HL-60 (cell line): ENCODE results near the gene SBK3.

Experiments used
- DNase-seq, 2 experiments: peaks; one replicate each; pipeline ENCODE4 v3.0.0-alpha.2; 2010 to 2020; ENCODE audit warnings: low read depth in 1 of 2, low spot score in 1 of 2
- H3K27ac ChIP-seq: fragments of 250-450 bp; sonication (Bioruptor Pico); replicated peaks from 2 replicates; pipeline ENCODE4 v1.5.1; 2020; ENCODE audit warnings: mild to moderate bottlenecking, moderate library complexity
- H3K27me3 ChIP-seq: fragments of 250-450 bp; sonication (Bioruptor Pico); 2 replicates; pipeline ENCODE4 v1.5.1; 2021; ENCODE audit warnings: mild to moderate bottlenecking, moderate library complexity; ENCODE audit not compliant: insufficient read depth, poor library complexity, severe bottlenecking
- H3K4me3 ChIP-seq: replicated peaks from 2 replicates; pipeline ENCODE4 v1.5.1; 2011; ENCODE audit warnings: mild to moderate bottlenecking, control low read depth, low read length; ENCODE audit not compliant: insufficient read depth
- GABPA ChIP-seq: IDR thresholded peaks from 2 replicates; pipeline ENCODE4 v1.6.1; 2012; ENCODE audit warnings: low read depth
- POLR2AphosphoS5 ChIP-seq: IDR thresholded peaks from 2 replicates; pipeline ENCODE4 v1.6.1; 2012; ENCODE audit warnings: low read depth
- SPI1 ChIP-seq: IDR thresholded peaks from 2 replicates; pipeline ENCODE4 v1.6.1; 2012; ENCODE audit warnings: low read depth, mild to moderate bottlenecking, borderline replicate concordance
- long read RNA-seq: library from polyadenylated mRNA; unstranded; transcript quantifications from one replicate; pipeline ENCODE4 v2.0.0, GENCODE V29; 2020
- TF ChIP-seq, protein P1 (sequence below): IDR thresholded peaks from one replicate; pipeline ENCODE4 v1.5.1; 2011; ENCODE audit warnings: low read length, control low read depth, inconsistent platforms; ENCODE audit not compliant: insufficient read depth
- TF ChIP-seq, protein P2 (sequence below): IDR thresholded peaks from 2 replicates; pipeline ENCODE4 v1.6.1; 2012; ENCODE audit warnings: low read depth; ENCODE audit not compliant: insufficient replicate concordance

SBK3 gene, protein sequence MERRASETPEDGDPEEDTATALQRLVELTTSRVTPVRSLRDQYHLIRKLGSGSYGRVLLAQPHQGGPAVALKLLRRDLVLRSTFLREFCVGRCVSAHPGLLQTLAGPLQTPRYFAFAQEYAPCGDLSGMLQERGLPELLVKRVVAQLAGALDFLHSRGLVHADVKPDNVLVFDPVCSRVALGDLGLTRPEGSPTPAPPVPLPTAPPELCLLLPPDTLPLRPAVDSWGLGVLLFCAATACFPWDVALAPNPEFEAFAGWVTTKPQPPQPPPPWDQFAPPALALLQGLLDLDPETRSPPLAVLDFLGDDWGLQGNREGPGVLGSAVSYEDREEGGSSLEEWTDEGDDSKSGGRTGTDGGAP
- long read RNA-seq: 0 reads

DNA sequence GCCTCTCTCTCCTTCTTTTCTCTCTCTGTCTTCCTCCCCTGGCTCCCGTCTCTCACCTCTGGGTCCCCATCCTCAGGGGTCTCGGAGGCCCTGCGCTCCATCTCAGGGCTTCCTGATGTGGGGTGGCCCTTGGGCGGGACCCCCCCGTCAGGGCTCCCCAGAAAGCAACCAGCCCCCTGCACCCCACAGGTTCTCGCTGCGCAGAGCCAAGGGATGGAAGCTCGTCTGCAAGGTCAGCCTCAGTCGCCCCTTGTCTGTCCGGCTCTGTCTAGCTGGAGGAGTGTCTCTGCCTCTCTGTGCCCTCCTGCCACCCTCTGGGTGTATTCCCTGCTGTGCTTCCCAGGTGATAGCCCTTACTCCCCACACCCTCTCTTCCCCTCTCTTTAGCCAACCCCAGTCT is at the start of gene SBK3:
Gene SBK3, minus strand, starts transcription at position 101 of the 400 bp plus-strand sequence. Its CDS starts 0 bp downstream, at position 101.
- TF ChIP-seq, protein P1, sequence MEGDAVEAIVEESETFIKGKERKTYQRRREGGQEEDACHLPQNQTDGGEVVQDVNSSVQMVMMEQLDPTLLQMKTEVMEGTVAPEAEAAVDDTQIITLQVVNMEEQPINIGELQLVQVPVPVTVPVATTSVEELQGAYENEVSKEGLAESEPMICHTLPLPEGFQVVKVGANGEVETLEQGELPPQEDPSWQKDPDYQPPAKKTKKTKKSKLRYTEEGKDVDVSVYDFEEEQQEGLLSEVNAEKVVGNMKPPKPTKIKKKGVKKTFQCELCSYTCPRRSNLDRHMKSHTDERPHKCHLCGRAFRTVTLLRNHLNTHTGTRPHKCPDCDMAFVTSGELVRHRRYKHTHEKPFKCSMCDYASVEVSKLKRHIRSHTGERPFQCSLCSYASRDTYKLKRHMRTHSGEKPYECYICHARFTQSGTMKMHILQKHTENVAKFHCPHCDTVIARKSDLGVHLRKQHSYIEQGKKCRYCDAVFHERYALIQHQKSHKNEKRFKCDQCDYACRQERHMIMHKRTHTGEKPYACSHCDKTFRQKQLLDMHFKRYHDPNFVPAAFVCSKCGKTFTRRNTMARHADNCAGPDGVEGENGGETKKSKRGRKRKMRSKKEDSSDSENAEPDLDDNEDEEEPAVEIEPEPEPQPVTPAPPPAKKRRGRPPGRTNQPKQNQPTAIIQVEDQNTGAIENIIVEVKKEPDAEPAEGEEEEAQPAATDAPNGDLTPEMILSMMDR: no peak
- TF ChIP-seq POLR2AphosphoS5 (no peak), SPI1 (no peak), GABPA (no peak)
- TF ChIP-seq, protein P2, sequence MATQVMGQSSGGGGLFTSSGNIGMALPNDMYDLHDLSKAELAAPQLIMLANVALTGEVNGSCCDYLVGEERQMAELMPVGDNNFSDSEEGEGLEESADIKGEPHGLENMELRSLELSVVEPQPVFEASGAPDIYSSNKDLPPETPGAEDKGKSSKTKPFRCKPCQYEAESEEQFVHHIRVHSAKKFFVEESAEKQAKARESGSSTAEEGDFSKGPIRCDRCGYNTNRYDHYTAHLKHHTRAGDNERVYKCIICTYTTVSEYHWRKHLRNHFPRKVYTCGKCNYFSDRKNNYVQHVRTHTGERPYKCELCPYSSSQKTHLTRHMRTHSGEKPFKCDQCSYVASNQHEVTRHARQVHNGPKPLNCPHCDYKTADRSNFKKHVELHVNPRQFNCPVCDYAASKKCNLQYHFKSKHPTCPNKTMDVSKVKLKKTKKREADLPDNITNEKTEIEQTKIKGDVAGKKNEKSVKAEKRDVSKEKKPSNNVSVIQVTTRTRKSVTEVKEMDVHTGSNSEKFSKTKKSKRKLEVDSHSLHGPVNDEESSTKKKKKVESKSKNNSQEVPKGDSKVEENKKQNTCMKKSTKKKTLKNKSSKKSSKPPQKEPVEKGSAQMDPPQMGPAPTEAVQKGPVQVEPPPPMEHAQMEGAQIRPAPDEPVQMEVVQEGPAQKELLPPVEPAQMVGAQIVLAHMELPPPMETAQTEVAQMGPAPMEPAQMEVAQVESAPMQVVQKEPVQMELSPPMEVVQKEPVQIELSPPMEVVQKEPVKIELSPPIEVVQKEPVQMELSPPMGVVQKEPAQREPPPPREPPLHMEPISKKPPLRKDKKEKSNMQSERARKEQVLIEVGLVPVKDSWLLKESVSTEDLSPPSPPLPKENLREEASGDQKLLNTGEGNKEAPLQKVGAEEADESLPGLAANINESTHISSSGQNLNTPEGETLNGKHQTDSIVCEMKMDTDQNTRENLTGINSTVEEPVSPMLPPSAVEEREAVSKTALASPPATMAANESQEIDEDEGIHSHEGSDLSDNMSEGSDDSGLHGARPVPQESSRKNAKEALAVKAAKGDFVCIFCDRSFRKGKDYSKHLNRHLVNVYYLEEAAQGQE: no peak
- Histone ChIP-seq H3K27ac (no peak within 1 kb of the TSS), H3K4me3 (no peak within 1 kb of the TSS), H3K27me3 (peaks cover 10% of the 10 kb centered on the region)
- no peak for DNase-seq

DNA sequence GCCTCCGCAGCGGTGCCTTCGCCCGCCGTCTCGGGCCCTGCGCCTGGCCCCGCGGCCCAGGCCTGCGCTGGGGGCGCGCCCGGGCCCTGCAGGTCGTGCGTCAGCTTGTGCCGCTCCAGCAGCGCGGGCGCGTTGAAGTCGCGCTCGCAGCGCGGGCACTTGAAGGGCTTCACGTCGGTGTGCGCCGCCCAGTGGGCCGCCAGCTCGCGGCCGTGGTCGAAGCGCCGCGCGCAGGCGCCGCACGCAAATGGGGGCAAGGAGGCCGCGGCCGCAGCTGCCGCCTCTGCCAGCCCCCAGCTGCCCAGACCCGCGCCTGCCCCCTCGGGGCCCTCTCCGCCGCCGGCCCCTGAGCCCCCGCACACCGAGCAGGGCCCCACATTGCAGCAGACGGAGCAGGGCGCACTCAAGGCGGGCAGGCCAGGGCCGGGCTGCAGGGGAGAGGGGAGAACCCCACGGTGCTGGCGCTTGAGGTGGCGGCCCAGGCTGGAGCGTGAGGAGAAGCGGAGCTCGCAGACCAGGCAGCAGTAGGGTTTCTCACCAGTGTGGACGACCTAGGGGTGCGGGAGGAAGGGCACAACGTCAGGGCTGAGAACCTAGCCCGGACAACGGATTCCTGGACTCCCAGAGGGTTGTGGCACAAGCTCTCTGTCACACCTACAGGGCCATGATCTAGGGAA is 47.9 kb upstream of the SBK3 start:
- TF ChIP-seq GABPA: no peak
- no peak for TF ChIP-seq POLR2AphosphoS5
- TF ChIP-seq, protein P2: no peak
- TF ChIP-seq, protein P1: no peak
- no peak for TF ChIP-seq SPI1
- Histone ChIP-seq H3K27me3 (no peaks in the 10 kb centered on the region), H3K27ac (no peak overlapping the region), H3K4me3 (no peak overlapping the region)
- DNase-seq: no peak

DNA sequence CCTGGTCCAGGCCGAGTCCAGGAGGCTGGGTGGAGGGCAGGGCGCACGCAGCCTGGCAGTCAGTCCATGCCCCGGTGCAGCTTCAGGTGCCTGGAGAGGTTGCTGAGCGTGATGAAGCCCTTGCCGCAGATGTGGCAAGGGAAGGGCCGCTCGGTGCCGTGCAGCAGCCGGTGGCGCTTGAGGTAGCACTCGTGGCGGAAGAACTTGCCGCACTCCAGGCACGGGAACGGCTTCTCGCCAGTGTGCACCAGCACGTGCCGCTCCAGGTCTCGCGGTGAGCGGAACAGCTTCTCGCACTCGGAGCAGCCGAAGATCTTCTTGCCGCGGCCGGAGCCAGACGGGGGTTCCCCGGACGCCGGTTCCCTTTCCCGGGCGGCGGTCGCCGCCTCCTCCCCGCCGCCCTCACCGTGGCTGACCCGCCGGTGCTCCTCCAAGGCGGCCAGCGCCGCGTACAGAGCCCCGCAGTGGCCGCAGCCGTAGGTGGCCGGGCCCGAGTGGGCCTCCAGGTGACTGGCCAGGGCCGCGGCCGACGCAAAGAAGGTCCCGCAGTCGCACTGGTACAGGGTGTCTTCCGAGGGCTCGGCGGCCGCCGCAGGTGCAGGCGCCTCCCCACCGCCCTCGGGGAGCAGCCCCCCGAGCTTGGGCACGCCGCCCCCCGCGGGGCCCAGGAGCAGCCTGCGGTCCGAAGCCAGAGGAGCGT is 47.2 kb upstream of the SBK3 start:
- Histone ChIP-seq H3K27ac (no peak overlapping the region), H3K27me3 (no peaks in the 10 kb centered on the region), H3K4me3 (no peak overlapping the region)
- no peak for TF ChIP-seq SPI1
- TF ChIP-seq, protein P2: no peak
- TF ChIP-seq, protein P1: no peak
- TF ChIP-seq GABPA: no peak
- TF ChIP-seq POLR2AphosphoS5: no peak
- no peak for DNase-seq
